Mesenchymal stem cell (in vitro differentiated cells and primary cell): ENCODE measurements around the gene DDX59.

Source experiments
- DNase-seq: peaks from one replicate; pipeline ENCODE4 v3.0.0-alpha.2; 2013
- H2AFZ ChIP-seq: one replicate; pipeline ENCODE4 v1.6.1; 2013; ENCODE audit warnings: low read depth, mild to moderate bottlenecking, control low read depth, inconsistent platforms, low read length, moderate library complexity
- H2AK5ac ChIP-seq: 2 replicates; pipeline ENCODE4 v1.6.1; 2013; ENCODE audit warnings: low read length, moderate library complexity, mild to moderate bottlenecking, inconsistent platforms; ENCODE audit not compliant: severe bottlenecking
- H2BK120ac ChIP-seq: one replicate; pipeline ENCODE4 v1.6.1; 2013; ENCODE audit warnings: low read depth, mild to moderate bottlenecking, inconsistent platforms, low read length, moderate library complexity
- H2BK12ac ChIP-seq, 2 experiments: one replicate each; pipeline ENCODE4 v1.6.1; 2013; ENCODE audit warnings: inconsistent platforms in 2 of 2, low read length in 2 of 2, mild to moderate bottlenecking in 2 of 2, moderate library complexity in 2 of 2, control low read depth in 1 of 2
- H2BK15ac ChIP-seq: one replicate; pipeline ENCODE4 v1.6.1; 2013; ENCODE audit warnings: mild to moderate bottlenecking, low read depth, inconsistent platforms; ENCODE audit not compliant: poor library complexity, severe bottlenecking
- H2BK5ac ChIP-seq: 2 replicates; pipeline ENCODE4 v1.6.1; 2013; ENCODE audit warnings: low read depth, mild to moderate bottlenecking, low read length, control low read depth, inconsistent platforms; ENCODE audit not compliant: poor library complexity, severe bottlenecking
- H3K14ac ChIP-seq, 2 experiments: one replicate each; pipeline ENCODE4 v1.6.1; 2013; ENCODE audit warnings: inconsistent platforms in 2 of 2, low read length in 2 of 2, control low read depth in 1 of 2, mild to moderate bottlenecking in 1 of 2, moderate library complexity in 1 of 2
- H3K18ac ChIP-seq, 2 experiments: one replicate each; pipeline ENCODE4 v1.6.1; 2013; ENCODE audit warnings: inconsistent platforms in 2 of 2, low read length in 2 of 2, control low read depth in 1 of 2, low read depth in 1 of 2, mild to moderate bottlenecking in 1 of 2
- H3K23ac ChIP-seq, 2 experiments: one replicate each; pipeline ENCODE4 v1.6.1; 2013; ENCODE audit warnings: inconsistent platforms in 2 of 2, low read length in 2 of 2, mild to moderate bottlenecking in 2 of 2, moderate library complexity in 2 of 2, control low read depth in 1 of 2
- H3K27ac ChIP-seq: 2 replicates; pipeline ENCODE4 v1.5.1; 2013; ENCODE audit warnings: mild to moderate bottlenecking, moderate library complexity, low read length, control low read depth, inconsistent platforms; ENCODE audit not compliant: poor library complexity, severe bottlenecking
- H3K27me3 ChIP-seq, 2 experiments: 2 replicates each; pipeline versions ENCODE4 v1.6.1 to v1.7.0; 2013; ENCODE audit warnings: low read length in 2 of 2, mild to moderate bottlenecking in 2 of 2, moderate library complexity in 2 of 2, control low read depth in 1 of 2, inconsistent platforms in 1 of 2; ENCODE audit not compliant: control insufficient read depth in 1 of 2, insufficient read depth in 1 of 2
- H3K36me3 ChIP-seq, 2 experiments: 2 replicates each; pipeline versions ENCODE4 v1.6.1 to v1.7.0; 2013; ENCODE audit warnings: low read length in 2 of 2, control low read depth in 1 of 2, inconsistent platforms in 1 of 2, low read depth in 1 of 2, mild to moderate bottlenecking in 1 of 2; ENCODE audit not compliant: insufficient read depth in 2 of 2, control insufficient read depth in 1 of 2
- H3K4ac ChIP-seq, 2 experiments: one replicate each; pipeline ENCODE4 v1.6.1; 2013; ENCODE audit warnings: inconsistent platforms in 2 of 2, low read length in 2 of 2, mild to moderate bottlenecking in 2 of 2, moderate library complexity in 2 of 2, control low read depth in 1 of 2, low read depth in 1 of 2
- H3K4me1 ChIP-seq: 2 replicates; pipeline ENCODE4 v1.6.1; 2013; ENCODE audit warnings: low read depth, low read length, control low read depth; ENCODE audit not compliant: control insufficient read depth, insufficient read depth
- H3K4me2 ChIP-seq: 2 replicates; pipeline ENCODE4 v1.6.1; 2013; ENCODE audit warnings: low read length, mild to moderate bottlenecking, inconsistent platforms; ENCODE audit not compliant: poor library complexity, severe bottlenecking
- H3K4me3 ChIP-seq, 2 experiments: 2 replicates each; pipeline versions ENCODE4 v1.5.1 to v1.7.0; 2013; ENCODE audit warnings: low read length in 2 of 2, mild to moderate bottlenecking in 2 of 2, control low read depth in 1 of 2, low read depth in 1 of 2; ENCODE audit not compliant: insufficient read depth in 1 of 2
- H3K79me1 ChIP-seq: replicated peaks from 2 replicates; pipeline ENCODE4 v1.6.1; 2013; ENCODE audit warnings: mild to moderate bottlenecking, control low read depth, low read length, inconsistent platforms; ENCODE audit not compliant: poor library complexity, severe bottlenecking
- H3K9ac ChIP-seq: 2 replicates; pipeline ENCODE4 v1.7.0; 2013; ENCODE audit warnings: mild to moderate bottlenecking, low read length, moderate library complexity
- H3K9me3 ChIP-seq: 2 replicates; pipeline ENCODE4 v1.7.0; 2013; ENCODE audit warnings: mild to moderate bottlenecking, low read length; ENCODE audit not compliant: control insufficient read depth
- H4K8ac ChIP-seq: one replicate; pipeline ENCODE4 v1.6.1; 2013; ENCODE audit warnings: inconsistent platforms, mild to moderate bottlenecking, low read length, moderate library complexity
- H4K91ac ChIP-seq: one replicate; pipeline ENCODE4 v1.6.1; 2013; ENCODE audit warnings: mild to moderate bottlenecking, low read length, inconsistent platforms
- WGBS: methylation state at CpG from one replicate; pipeline ENCODE4 v1.1.7; 2013; ENCODE audit warnings: mixed read lengths; 5-methylcytosine and 5-hydroxymethylcytosine counted together

Gene DDX59

DNA sequence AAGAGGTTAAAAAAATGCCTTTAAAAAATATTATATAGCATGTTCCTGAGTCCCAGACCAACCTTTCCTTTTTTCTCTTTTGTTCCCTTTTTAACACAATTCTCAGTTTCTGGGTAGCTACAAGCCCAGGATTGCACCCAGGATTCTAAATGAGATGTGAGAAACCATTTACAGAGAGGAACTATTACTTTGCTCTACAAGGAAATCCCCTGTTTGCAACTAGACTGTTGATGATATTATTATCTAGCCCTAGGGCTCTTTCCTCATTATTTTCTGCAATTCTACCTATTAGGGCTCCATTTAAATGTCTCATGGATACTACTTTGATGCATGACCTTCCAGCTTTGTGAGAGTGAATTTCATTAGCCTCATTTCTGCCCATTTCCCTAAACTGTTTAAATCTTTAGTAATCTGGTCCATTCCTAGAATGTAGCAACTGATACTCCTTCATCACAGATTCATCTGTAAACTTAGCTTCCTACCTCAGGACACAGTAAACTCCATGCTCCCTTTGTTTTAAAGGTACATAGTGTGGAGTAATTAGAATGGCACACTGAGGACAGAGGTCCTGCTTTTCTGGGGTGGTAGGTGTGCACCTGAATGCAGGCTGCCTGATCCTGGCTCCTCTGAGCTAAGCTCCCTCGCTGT lies 42.0 kb downstream of the DDX59 start:
- WGBS, result no CpG with 5 or more reads among the region's 1 CpG
- no peak overlapping the region for H3K4me2 ChIP-seq
- H2BK120ac ChIP-seq, result no peak overlapping the region

GRCh38 chr1:200626853-200627534 lies 42.7 kb downstream of the DDX59 start:
- Histone ChIP-seq H3K27me3 (no peaks in the 10 kb centered on the region), H4K8ac (no peak overlapping the region), H3K4me2 (no peak overlapping the region), H2BK15ac (no peak overlapping the region), H2BK5ac (no peak overlapping the region), H3K4ac (no peak overlapping the region), H3K14ac (no peak overlapping the region), H3K18ac (no peak overlapping the region), H3K4me1 (no peaks in the 10 kb centered on the region), H3K27ac (no peak overlapping the region), H3K23ac (no peak overlapping the region), H3K9me3 (no peaks in the 10 kb centered on the region), H3K9ac (no peak overlapping the region), H3K4me3 (no peak overlapping the region), H2BK120ac (no peak overlapping the region), H4K91ac (no peak overlapping the region), H2AFZ (no peak overlapping the region), H3K36me3 (no peaks in the 10 kb centered on the region), H2BK12ac (no peak overlapping the region), H2AK5ac (no peak overlapping the region), H3K79me1 (no peaks in the 10 kb centered on the region)
- DNase-seq, result no peak
- 92% methylated on average over 3 of the region's 5 CpGs for WGBS

More for the DNA sequence above, 42.0 kb downstream of the DDX59 start:
- no peaks in the 10 kb centered on the region for H3K4me1 ChIP-seq
- no peak overlapping the region for H3K27ac ChIP-seq
- H3K27me3 ChIP-seq, result no peaks in the 10 kb centered on the region
- H3K36me3 ChIP-seq, result no peaks in the 10 kb centered on the region
- no peak overlapping the region for H2BK15ac ChIP-seq
- H3K4ac ChIP-seq, result no peak overlapping the region
- no peak overlapping the region for H3K4me3 ChIP-seq
- DNase-seq, result no peak
- H3K23ac ChIP-seq, result no peak overlapping the region
- no peak overlapping the region for H3K14ac ChIP-seq
- H2BK12ac ChIP-seq, result no peak overlapping the region
- H3K18ac ChIP-seq, result no peak overlapping the region
- no peak overlapping the region for H2AK5ac ChIP-seq
- no peaks in the 10 kb centered on the region for H3K9me3 ChIP-seq
- H2BK5ac ChIP-seq, result no peak overlapping the region
- no peak overlapping the region for H4K91ac ChIP-seq
- no peak overlapping the region for H3K9ac ChIP-seq
- H2AFZ ChIP-seq, result no peak overlapping the region
- H4K8ac ChIP-seq, result no peak overlapping the region
- no peaks in the 10 kb centered on the region for H3K79me1 ChIP-seq

DNA sequence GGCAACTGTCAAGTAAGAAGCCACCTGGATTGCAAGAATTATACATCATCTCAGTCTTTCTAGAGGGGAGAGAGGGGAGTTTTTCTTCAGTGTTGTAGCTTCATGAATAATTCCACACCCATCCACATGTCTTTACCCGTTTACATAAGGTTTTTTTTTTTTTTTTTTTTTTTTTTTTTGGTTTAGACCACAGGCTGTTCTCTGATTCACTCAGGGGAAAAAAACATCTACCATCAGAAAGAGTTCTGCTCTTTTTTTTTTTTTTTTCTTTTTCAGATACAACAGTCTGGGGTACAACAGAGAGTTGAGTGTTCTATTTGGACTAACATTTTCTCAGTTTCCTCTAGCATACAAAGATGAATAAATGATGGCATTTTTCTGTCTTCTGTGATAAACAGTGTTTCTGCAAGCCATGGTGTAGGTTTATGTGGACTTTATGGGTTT lies 44.3 kb downstream of the DDX59 start:
- Histone ChIP-seq H3K4ac (no peak overlapping the region), H3K36me3 (no peaks in the 10 kb centered on the region), H2BK12ac (no peak overlapping the region), H3K4me1 (peaks cover 1% of the 10 kb centered on the region), H3K79me1 (peaks cover 1% of the 10 kb centered on the region), H2BK15ac (no peak overlapping the region), H2BK5ac (no peak overlapping the region), H3K27ac (no peak overlapping the region), H4K8ac (no peak overlapping the region), H2AK5ac (no peak overlapping the region), H2AFZ (no peak overlapping the region), H3K23ac (no peak overlapping the region), H3K9me3 (no peaks in the 10 kb centered on the region), H2BK120ac (no peak overlapping the region), H3K14ac (no peak overlapping the region), H3K4me3 (no peak overlapping the region), H4K91ac (no peak overlapping the region), H3K18ac (no peak overlapping the region), H3K27me3 (no peaks in the 10 kb centered on the region), H3K4me2 (no peak overlapping the region), H3K9ac (peak overlapping the region; percentile 27)
- peak; percentile 46 for DNase-seq
- no CpG with 5 or more reads among the region's 1 CpG for WGBS

- Histone ChIP-seq H2BK15ac (no peak overlapping the region), H3K9ac (peak overlapping the region; percentile 27), H3K14ac (no peak overlapping the region), H3K9me3 (no peaks in the 10 kb centered on the region), H3K27ac (no peak overlapping the region), H3K4me1 (peaks cover 1% of the 10 kb centered on the region), H4K91ac (no peak overlapping the region), H3K27me3 (no peaks in the 10 kb centered on the region), H3K23ac (no peak overlapping the region), H2BK5ac (no peak overlapping the region), H3K18ac (no peak overlapping the region), H3K4me3 (no peak overlapping the region), H2AFZ (no peak overlapping the region), H3K79me1 (peaks cover 4% of the 10 kb centered on the region), H4K8ac (no peak overlapping the region), H2BK120ac (no peak overlapping the region), H3K4me2 (no peak overlapping the region), H3K36me3 (no peaks in the 10 kb centered on the region), H3K4ac (no peak overlapping the region), H2BK12ac (no peak overlapping the region), H2AK5ac (no peak overlapping the region)
- DNase-seq, result no peak
- WGBS, result no CpG with 5 or more reads among the region's 2 CpGs
Measured at GRCh38 chr1:200624679-200625335, 44.9 kb downstream of the DDX59 start.
